ENCODE data around the gene GIMAP4.
"Not testable (repeated sequence)": the region's sequence is repeated elsewhere in the genome, so short reads cannot be mapped to it uniquely, and the experiment has no call there.

Gene GIMAP4

GRCh38 chr7:150586785-150587152, 19.6 kb downstream of the GIMAP4 start:
- no peak for DNase-seq (ENCODE audit: low read depth)
- no peak overlapping the region for H3K4me3 ChIP-seq (ENCODE audit: control insufficient read depth, low read depth, low read length)
- no peak for TF ChIP-seq CTCF (IDR thresholded peaks at IDR 0.05; ENCODE audit: control insufficient read depth, insufficient read depth, low read depth, low read length, missing control alignments)

- TF ChIP-seq CTCF (IDR thresholded peaks at IDR 0.05; ENCODE audit: control insufficient read depth, insufficient read depth, low read depth, low read length, missing control alignments) = no peak
- H3K4me3 ChIP-seq (ENCODE audit: control insufficient read depth, low read depth, low read length) = no peak overlapping the region
- DNase-seq (ENCODE audit: low read depth) = no peak
Observed at GRCh38 chr7:150587551-150587950, 20.4 kb downstream of the GIMAP4 start.

GRCh38 chr7:150594805-150595204, 27.6 kb downstream of the GIMAP4 start:
- no peak for DNase-seq (ENCODE audit: low read depth)
- H3K4me3 ChIP-seq (ENCODE audit: control insufficient read depth, low read depth, low read length) = no peak overlapping the region
- no peak for TF ChIP-seq CTCF (IDR thresholded peaks at IDR 0.05; ENCODE audit: control insufficient read depth, insufficient read depth, low read depth, low read length, missing control alignments)

GRCh38 chr7:150595361-150595760, 28.2 kb downstream of the GIMAP4 start:
- no peak for TF ChIP-seq CTCF (IDR thresholded peaks at IDR 0.05; ENCODE audit: control insufficient read depth, insufficient read depth, low read depth, low read length, missing control alignments)
- no peak for DNase-seq (ENCODE audit: low read depth)

GRCh38 chr7:150603600-150603999, 36.4 kb downstream of the GIMAP4 start:
- H3K4me3 ChIP-seq (ENCODE audit: control insufficient read depth, low read depth, low read length); DNase-seq (ENCODE audit: low read depth): not testable (repeated sequence)

More at GRCh38 chr7:150595361-150595760, 28.2 kb downstream of the GIMAP4 start:
- H3K4me3 ChIP-seq (ENCODE audit: control insufficient read depth, low read depth, low read length) = no peak overlapping the region

- DNase-seq (ENCODE audit: low read depth) = no peak
- H3K4me3 ChIP-seq (ENCODE audit: control insufficient read depth, low read depth, low read length) = no peak overlapping the region
- TF ChIP-seq CTCF (IDR thresholded peaks at IDR 0.05; ENCODE audit: control insufficient read depth, insufficient read depth, low read depth, low read length, missing control alignments) = no peak
Observed at GRCh38 chr7:150610233-150610632, 43.0 kb downstream of the GIMAP4 start.

GRCh38 chr7:150612925-150613324, 45.7 kb downstream of the GIMAP4 start:
- no peak for DNase-seq (ENCODE audit: low read depth)
- no peak for TF ChIP-seq CTCF (IDR thresholded peaks at IDR 0.05; ENCODE audit: control insufficient read depth, insufficient read depth, low read depth, low read length, missing control alignments)
- no peak overlapping the region for H3K4me3 ChIP-seq (ENCODE audit: control insufficient read depth, low read depth, low read length)
